GM18858 (cell line): ENCODE data around the gene IQCM.
"Not testable (repeated sequence)": the region's sequence is repeated elsewhere in the genome, so short reads cannot be mapped to it uniquely, and the experiment has no call there.

Source experiments
- ATAC-seq: cut with Tn5 transposase; IDR thresholded peaks from one replicate; pipeline ENCODE4 v1.9.1; 2021; ENCODE audit not compliant: unreplicated experiment

Gene IQCM

DNA sequence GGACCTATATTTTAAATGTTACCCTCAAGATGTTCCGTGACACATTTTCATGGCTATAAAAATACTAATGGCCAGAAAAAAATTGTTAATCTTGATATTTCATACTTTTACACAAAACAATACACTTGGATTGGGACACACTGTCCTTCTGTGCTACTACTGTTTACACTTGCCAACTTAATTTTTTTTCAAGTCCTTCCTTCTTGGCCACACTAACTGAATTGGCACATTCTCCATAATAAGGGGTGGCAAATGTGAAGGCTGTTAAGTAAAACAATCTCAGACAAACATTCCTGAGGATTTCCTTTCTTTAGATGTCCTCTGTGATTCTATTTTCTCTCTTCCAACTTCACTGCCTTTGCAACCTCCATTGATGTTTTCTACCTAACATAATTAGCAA, 225.8 kb downstream of the IQCM start:
- no peak for ATAC-seq

DNA sequence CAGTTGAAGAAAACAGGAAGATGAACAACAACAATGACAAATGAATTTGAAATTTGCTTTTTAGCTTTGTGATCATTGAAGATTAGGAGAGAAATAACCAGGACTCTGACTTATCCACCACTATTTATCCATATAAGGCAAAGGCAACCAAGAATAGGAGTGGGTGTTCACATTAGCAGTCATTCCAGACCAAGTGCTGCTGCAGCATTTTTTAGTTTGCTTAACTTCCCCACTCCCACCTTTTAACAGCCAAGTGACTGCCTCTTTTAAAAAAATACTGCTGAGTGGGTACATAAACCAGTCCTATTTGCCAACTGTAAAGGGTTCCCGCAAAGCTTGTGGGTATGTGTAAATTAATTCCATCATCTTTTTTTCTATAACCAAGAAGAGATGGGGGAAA, 230.9 kb downstream of the IQCM start:
- ATAC-seq = no peak

DNA sequence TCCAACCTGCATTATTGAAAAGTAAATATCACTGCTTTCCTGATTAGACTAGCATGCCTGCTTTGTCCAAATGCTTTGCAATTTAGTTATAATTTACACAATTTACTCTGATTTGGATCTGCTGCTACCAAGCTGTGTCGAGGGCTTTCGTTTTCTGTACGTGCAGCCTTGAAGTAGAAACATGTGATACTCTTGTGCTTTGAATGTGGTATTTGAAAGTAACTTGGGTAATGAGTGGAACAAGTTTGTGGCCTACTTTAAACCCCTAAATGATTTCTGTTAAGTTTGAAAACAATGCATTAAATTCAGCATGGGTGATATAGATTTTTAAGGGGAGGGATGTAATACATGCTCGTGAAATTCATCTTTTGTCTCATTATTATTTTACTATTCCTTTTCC, 240.7 kb downstream of the IQCM start:
- peak; percentile 90 for ATAC-seq

DNA sequence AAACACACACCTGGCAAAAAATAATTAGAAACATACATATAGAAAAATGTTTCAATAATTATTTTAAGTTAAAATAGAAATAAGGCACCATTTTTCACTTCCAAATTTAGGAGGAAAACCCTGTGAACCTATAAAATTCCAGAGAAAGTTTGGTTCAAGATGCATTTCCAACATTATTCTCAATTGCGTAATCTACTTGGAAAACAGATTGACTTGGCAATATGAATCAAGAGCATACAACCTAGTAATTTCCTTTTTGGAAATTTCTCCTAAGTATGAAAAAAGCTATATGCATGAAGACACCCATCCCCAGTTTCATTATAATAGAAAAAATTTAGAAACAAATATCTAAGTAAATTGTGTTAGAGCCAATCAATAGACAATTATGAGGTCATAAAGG, 242.9 kb downstream of the IQCM start:
- no peak for ATAC-seq

DNA sequence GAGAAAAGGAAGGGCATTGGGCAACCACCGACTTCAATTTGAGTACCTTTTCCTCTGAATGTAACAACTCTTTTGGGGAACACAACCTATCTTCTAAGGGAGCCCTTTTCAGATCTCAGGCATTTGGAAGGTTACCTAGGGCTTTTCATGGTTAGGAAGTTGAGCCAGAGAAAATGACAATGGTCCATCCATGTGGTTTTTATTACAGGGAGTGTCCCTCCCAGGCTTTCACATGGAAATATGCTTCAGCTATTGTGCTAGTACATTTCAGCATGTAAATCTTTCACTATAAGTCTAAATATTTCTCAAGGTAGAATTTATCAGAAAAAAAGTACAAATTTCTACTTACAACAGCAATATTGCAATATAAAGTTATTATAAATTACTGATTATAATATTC, 259.8 kb downstream of the IQCM start:
- no peak for ATAC-seq

DNA sequence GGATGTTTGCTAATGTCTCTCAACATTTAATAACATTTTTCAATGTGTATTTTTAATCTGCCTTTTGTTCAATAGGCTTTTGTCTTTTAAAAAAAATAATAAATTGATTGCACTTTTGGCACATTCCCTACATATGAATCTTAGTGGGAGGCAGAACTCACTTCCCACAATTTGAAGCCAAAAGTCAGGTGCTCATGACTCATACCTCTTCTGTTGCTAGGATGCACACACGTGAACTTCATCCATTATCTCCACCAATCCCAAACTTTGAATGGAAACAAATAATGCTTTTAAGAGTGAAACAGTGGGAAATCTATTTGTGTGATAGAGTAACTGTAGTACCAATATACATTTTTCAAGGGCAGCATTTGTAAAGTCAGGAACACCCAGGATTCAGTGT, 260.5 kb downstream of the IQCM start:
- ATAC-seq = no peak

DNA sequence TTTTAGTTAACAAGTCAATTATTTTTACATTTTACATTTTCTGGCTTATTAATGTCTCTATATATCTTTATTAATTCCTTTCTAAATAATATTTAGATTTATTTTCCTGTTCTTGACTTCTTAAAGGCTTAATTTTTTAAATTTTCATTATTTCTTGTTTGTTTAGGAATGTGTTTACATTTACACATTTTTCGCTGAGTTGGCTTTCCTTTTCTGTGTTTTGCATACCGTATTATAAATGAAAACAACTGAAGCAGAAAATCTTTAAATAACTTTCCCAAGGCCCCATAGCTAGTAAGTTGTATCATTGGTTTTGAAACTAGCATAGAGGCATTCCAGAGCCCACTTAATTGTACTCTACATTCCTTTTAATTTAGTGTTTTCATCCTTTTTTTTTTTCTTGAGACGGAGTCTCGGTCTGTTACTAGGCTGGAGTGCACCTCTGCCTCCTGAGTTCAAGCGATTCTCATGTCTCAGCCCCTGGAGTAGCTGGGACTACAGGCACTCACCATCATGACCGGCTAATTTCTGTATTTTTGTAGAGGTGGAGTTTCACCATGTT, 261.6 kb downstream of the IQCM start:
- no peak for ATAC-seq

DNA sequence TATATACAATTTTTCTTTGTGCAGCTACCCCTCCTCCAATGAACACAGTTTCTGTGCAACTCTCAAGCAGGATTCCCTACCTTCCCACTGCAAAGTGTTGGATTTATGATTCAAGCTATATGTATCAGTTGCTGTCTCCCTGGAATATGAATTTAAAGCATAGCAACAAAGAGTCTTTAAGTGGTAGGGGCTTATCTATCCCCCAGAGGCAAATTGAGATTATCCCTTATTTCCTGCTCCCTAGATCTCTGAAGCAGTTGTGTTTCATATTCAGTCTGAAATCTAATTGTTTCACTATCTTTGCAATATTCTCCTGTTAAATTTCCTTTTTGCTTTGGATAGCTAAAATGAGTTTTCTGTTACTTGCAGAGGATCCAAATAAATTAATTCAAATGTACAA, 263.0 kb downstream of the IQCM start:
- no peak for ATAC-seq

DNA sequence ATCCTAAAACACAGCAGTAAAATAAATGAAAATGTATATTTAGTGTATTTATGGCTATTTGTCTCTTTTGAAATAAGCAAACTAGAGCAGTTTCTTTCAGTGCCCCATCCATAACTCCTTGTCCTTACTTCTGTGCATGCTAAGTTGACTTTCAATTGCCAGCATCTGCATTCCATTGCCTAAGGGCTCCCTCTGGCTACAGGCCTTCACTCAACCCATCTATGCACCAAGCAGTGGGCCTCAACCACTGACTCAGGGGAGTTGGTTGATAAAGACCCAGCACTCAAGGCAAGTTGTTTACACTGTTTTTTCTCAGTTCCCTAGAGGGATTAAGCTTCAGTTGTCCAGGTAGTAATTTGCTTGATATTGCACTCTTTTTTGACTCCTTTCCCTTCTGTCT, 265.7 kb downstream of the IQCM start:
- no peak for ATAC-seq

DNA sequence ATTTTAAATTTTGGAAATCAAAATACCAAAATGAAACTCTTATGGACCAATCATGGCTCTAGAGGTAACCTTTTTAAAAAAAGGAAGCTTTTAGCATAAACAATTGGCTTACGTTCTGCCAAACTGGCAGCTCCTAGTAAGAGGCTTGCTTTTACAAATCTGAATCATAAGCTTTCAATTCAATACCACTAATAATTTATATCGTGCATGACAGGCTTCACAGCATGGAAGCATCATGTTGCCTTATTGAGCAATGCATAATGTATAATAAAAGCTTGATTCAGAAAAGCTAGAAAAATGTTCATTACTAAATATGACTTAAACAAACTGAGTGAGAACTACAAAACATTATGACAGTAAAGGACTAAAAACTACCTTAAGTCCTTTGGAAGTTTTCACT, 280.9 kb downstream of the IQCM start:
- no peak for ATAC-seq

DNA sequence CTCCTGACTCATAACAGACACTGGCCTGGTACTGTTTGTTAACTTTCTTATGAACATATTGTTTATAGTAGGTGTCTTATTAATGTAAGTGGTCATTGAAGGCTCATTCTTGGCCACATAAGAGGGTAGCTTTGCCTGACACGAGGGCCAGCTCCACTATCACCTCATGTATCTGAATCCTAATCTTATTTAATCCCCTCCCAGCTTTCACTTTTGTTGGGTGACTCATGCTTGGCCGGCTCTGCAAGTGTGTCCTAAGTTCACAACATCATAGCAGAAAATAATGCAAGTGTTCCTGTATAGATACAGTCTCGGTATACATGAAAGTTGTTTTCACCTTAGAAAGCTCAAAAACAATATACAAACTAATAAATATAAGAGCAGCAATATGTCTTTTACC, 283.8 kb downstream of the IQCM start:
- no peak for ATAC-seq

DNA sequence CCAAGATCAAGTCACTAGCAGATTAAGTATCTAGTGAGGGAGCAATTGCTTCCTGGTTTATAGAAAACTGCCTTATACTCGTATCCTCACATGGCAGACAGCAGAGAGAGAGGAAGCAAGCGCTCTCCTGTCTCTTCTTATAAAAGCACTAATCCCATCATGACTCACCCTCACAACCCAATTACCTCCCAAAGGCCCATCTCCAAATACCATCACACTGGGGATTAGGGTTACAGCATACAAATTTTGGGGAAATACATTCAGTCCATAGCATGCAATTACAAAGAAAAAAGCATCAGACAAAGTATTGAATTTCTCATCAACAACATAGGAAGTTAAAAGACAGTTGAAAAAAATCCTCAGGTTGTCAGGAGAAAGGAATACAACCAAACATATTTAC, 292.6 kb downstream of the IQCM start:
- ATAC-seq = no peak

DNA sequence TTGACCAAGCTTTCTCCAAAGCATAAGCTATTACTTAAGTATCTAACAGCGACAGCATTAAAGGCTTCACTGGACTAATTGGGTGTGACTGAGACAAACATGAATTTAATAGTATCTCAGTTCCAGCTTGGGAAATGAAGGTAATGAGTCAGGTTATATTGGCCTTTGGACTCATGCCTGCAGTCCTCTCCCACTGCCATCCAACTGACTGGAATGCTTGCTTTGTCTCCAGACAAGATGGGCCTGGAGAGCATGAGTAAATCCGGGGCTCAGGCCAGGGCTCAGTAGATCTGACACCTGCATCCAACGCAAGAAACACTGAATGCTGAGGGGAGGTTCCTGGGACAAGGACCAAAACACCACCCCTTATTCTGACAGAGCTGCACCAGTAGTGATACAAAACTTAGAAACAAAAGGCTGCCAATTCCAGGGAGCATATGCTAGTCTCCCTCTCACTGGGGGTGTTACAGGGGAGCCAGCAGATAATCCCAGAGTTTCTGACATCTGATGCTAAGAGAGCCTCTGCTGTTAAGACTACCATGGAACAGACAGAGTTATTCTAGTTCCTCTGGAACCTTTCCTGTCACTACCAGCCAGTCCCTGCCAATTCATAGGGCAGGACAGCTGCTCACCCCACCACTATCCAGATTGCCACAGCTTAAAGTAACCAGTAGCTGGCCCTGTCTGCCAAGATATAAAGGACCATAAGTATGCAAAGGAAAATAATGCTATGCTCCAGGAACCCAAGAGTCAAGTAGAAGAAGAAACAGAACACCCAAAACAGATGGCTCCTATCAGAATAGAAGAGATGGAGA, 293.8 kb downstream of the IQCM start:
- ATAC-seq = no peak

DNA sequence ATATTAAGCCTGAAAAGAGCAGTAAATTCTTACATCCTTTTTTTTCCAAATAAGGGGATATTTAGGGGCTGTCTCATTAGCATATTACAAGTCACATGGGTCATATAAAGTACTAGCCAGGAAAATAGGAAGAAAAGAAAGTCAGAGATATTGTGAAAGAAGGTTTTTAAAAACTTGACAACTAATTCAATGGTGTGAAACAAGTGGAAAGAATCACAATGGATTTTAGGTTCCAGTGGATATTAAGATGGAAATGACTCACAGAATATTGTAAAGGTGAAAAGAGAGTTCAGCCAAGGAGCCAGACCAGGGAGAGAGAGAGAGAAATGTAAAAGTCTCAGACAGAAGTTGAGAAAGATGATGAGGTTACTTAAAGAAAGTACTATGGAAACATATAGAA, 297.2 kb downstream of the IQCM start:
- no peak for ATAC-seq

DNA sequence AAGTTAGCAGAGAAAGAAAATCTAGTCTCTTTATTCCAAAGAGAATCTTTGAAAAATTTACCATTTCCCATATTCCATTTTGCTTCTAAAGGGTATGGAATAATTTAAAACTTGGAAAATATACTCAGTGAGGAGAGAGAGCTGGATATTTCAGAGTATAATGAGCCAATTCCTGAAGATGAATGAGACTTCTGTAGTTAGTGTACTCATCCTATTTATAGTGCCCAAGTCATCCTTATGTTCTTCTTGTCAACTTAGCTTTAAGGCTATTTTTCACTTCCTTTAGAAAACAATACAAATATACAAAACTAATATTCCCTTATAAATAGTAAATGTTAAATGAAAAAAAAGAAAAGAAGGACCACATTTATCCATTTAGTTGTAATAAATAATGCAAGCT, 302.6 kb downstream of the IQCM start:
- ATAC-seq = no peak

DNA sequence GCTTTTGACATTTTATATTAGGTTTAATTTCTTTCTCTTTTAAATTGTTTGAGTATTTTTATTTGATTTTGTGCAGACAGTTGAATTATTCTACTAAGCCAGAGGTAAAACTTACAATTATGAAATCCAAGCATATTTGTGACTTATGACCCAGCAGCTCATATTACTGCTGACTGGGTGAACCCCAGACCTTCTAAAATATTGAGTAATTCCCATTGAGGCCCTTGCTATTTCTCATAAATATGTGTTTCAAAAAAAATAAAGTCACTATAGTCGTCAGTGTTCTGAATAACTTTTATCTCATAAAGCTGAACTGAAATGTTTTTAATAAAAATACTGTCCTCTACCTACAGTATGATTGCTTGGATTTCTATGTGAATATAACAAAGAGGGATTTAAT, 303.1 kb downstream of the IQCM start:
- ATAC-seq = no peak

DNA sequence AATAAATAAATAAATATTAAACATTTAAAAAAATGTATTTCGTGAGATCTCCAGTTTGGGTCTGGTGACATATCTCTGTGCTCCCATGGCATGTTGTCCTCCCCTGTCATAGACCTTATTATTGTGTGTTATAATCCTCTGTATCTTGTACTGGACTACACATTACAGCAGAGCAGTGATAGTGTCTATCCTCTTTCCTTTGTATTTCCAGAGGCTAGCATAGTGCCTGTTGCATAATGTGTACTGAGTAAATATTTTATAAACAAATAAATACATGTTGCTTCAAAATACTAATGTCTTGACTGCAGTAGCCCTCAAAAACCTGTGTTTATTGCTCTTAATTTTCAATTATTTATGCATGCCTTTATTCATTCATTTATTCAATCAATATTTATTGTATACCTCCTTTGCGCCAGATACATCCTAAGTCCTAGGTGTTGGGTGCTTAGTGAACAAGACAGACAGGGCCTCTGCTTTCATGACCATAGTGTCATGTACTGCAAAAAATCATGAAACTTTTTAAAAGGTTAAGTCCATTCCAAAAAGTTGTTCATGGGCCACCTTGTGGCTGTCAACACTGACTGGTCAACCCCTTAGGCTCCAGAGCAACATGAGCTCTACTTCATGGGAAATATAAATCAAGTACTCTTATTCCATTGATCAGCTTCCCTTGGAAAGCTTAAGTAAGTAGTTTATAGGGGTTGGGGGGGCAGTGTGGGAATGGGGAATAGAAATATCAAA, 303.9 kb downstream of the IQCM start:
- no peak for ATAC-seq

DNA sequence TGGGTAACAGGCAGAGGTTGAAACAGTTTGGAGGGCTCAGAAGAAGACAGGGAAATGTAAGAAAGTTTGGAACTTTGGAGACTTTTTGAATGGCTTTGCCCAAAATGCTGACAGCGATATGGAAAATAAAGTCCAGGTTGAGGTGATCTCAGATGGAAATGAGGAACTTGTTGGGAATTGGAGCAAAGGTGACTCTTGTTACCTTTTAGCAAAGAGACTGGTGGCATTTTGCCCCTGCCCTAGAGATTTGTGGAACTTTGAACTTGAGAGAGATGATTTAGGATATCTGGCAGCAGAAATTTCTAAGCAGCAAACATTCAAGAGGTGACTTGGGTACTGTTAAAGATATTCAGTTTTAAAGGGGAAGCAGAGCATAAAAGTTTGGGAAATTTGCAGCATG, 308.3 kb downstream of the IQCM start:
- ATAC-seq = not testable (repeated sequence)

DNA sequence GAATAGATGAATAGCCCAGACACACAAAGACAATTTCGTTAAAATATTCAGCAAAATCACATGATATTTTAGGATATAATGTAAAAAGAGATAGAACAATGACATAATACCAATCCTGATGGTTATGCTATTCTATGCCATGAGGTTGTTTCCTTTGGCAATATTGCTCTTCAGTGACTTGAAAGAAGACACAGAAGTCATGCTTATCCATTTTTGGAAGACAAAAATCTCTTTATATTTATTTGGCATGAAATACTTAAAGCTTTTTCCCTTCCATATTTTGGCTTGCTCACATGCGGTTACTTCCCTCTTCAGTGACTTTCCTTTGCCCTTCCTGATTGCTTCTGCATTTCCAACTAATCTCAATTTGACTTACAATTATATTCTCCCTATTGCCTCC, 314.8 kb downstream of the IQCM start:
- ATAC-seq = no peak

DNA sequence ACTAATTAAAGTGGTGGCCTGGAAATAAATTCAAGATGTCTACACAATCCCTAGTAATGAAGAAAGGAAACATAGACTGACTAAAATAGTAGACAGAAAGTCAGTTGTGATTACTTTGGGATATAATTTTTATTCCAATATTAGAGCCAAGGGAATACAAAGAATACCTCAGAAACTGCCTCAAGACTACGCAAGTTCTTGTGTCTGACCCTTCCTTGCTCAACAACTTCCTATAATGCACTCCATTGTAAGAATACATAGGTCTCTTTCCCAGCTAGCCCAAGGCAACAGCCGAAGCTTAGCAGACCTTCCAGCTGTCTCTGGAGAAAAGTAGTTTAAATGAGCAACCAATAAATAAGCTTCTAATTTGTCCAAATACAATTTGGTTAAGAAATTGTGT, 315.9 kb downstream of the IQCM start:
- no peak for ATAC-seq

DNA sequence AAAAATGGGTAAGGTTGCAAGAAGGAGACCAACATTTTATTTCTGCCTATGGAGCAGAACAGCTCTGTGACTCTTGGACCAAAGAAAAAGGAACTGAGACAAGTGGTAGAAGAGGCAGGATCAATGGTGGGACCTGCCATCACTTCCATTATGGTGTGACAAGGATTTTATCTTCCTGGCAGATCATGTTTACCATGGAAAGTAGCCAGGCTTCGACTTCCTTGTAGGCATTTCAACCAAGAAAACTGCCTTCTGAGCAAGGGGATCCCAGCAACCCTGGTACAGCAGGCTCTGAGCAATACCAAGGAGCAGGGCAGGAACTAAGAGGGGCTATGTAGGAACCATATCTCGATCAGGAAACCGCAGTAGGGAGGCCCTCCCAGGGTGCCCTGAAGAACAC, 317.4 kb downstream of the IQCM start:
- ATAC-seq = no peak

DNA sequence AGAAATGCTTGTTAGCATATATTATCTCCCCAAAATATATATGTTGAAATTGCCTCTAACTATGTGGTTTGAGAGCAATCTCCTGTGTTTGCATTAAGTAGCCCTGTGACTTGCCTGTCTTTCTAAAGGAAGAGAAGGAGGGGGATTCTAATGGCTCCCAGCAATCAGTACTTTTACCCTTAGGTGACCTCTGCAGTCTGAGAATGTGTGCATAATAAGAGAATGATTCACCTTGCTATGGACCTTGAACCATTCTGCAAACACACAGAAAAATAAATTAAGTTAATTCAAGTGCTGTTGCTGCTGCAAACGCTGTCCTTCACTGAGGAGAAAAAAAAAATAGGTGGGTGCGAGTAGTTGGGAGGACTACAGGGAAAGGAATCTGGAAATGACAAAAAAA, 322.2 kb downstream of the IQCM start:
- no peak for ATAC-seq
